Uterus (tissue), 4 donors: ENCODE results near the gene GSE1. TPM values are rescaled to one million over a fixed set of nuclear protein-coding genes. Genes with fewer than 3 reads are reported as not detected.

Experiments
- DNase-seq, 2 donors: peaks; one replicate each; pipeline ENCODE4 v3.0.0-alpha.2; 2019 to 2020
- H3K27ac ChIP-seq, 2 donors: fragments of 200-600 bp; sonication (generic); 1 replicate in 1 of 2; 2 replicates in 1 of 2; pipeline ENCODE4 v1.5.1; 2016 to 2018
- H3K27me3 ChIP-seq, 2 donors: fragments of 200-600 bp; sonication (generic); one replicate each; pipeline ENCODE4 v1.5.1; 2018 to 2019; ENCODE audit warnings: control low read depth in 1 of 2
- H3K36me3 ChIP-seq, 2 donors: fragments of 200-600 bp; sonication (generic); one replicate each; pipeline ENCODE4 v1.5.1; 2019; ENCODE audit warnings: control low read depth in 1 of 2
- H3K4me1 ChIP-seq, 2 donors: fragments of 200-600 bp; sonication (generic); one replicate each; pipeline ENCODE4 v1.5.1; 2018 to 2019; ENCODE audit warnings: control low read depth in 1 of 2
- H3K4me3 ChIP-seq, 2 donors: fragments of 200-600 bp; sonication (generic); 1 replicate in 1 of 2; 2 replicates in 1 of 2; pipeline ENCODE4 v1.5.1; 2018 to 2019; ENCODE audit warnings: mild to moderate bottlenecking in 1 of 2
- H3K9me3 ChIP-seq, 2 donors: fragments of 200-600 bp; sonication (generic); one replicate each; pipeline ENCODE4 v1.5.1; 2019; ENCODE audit warnings: control low read depth in 1 of 2
- POLR2A ChIP-seq, 2 donors: fragments of 450-650 bp; IDR thresholded peaks; one replicate each; pipeline ENCODE4 v1.6.1; 2016; ENCODE audit warnings: antibody characterized with exemption in 2 of 2, mild to moderate bottlenecking in 1 of 2, moderate library complexity in 1 of 2
- intact Hi-C: fragments of 100-400 bp; cut with DNase I; formaldehyde crosslinking; loops from one replicate; pipeline ENCODE4 v1.15.1; 2023; ENCODE audit warnings: low total_unique reads
- total RNA-seq, 4 donors: library from RNA; depleted of rRNA in 3 of 4; stranded (reverse); fragments of >200 nt in 3 of 4; gene quantifications; one replicate each; pipeline versions ENCODE4 v1.1.0 to v1.2.4, GENCODE V29; 2014 to 2023
- TF ChIP-seq, protein P1 (sequence below), 4 experiments: fragments of 200-600 bp in 2 of 4; fragments of 450-650 bp in 2 of 4; sonication (generic) in 2 of 4; IDR thresholded peaks; one replicate each; pipeline ENCODE4 v1.5.1; 2016 to 2019; ENCODE audit warnings: antibody characterized with exemption in 4 of 4, mild to moderate bottlenecking in 2 of 4, moderate library complexity in 1 of 4
- donor health status: DM: yes; HTN: yes; CAD: no.

GSE1 gene
- 100 to 1,000 TPM in 1 of 4 donors, 10 to 100 TPM in 3; 32.6 to 128 (median 73.9) TPM for total RNA-seq

DNA sequence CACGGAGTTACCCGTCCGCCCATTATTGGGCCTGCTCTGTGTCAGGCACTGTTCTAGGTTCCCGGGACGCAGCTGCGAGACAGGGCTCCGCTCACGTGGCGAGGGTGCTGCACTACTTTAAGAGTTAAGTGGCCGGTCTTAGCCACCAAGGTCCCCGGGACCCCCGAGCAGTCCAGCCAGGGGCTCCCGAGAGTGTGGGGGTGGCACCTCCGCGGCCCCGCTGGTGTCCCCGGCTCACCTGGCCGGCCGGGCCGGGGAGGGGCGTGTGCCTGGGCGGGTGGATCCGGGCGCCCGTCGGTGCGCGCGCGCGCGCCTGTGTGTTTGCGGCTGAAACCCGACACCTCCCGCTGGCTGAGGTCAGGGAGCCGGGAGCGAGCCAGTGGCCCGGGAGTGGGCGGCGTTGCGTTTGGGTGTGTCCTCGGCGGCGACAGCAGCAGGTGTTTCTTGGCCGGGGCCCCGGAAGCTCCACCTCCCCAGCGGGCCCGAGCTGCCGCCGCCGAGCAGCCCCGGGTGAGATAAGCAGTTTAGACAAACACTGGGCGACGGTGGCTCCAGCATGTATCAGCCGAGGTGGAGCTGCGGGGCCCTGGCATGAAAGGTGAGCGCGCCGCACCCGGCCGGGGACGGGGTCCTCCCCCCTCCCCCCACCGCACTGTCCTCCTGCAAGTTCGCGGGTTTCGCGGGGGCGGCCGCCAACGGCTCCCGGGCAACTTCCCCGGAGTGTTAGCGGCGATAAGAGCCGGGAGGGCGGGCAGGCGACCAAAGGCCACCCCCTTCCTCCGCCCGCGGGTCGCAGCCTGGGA lies at the start of gene GSE1:
Gene GSE1 (plus strand): TSS at position 522 of the 803 bp plus-strand sequence. CDS start 70 bp downstream, at position 592.
- peak; percentile 84 for DNase-seq
- Histone ChIP-seq H3K27me3 (no peaks in the 10 kb centered on the region), H3K4me1 (peaks cover 4 to 46% of the 10 kb centered on the region in 2 donors), H3K9me3 (no peaks in the 10 kb centered on the region), H3K27ac (peak within 1 kb of the TSS; percentile 64 to 80), H3K36me3 (no peaks in the 10 kb centered on the region), H3K4me3 (peak within 1 kb of the TSS; percentile 50 to 53)
- TF ChIP-seq POLR2A (IDR thresholded peaks at IDR 0.05): peak in 1 of 2 donors; percentile 50
- TF ChIP-seq, protein P1, sequence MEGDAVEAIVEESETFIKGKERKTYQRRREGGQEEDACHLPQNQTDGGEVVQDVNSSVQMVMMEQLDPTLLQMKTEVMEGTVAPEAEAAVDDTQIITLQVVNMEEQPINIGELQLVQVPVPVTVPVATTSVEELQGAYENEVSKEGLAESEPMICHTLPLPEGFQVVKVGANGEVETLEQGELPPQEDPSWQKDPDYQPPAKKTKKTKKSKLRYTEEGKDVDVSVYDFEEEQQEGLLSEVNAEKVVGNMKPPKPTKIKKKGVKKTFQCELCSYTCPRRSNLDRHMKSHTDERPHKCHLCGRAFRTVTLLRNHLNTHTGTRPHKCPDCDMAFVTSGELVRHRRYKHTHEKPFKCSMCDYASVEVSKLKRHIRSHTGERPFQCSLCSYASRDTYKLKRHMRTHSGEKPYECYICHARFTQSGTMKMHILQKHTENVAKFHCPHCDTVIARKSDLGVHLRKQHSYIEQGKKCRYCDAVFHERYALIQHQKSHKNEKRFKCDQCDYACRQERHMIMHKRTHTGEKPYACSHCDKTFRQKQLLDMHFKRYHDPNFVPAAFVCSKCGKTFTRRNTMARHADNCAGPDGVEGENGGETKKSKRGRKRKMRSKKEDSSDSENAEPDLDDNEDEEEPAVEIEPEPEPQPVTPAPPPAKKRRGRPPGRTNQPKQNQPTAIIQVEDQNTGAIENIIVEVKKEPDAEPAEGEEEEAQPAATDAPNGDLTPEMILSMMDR (IDR thresholded peaks at IDR 0.05): no peak
- intact Hi-C loops: loop anchor here (10.0 kb wide), 1 partner anchor 218 kb away; no protein-coding TSS in a partner anchor

DNA sequence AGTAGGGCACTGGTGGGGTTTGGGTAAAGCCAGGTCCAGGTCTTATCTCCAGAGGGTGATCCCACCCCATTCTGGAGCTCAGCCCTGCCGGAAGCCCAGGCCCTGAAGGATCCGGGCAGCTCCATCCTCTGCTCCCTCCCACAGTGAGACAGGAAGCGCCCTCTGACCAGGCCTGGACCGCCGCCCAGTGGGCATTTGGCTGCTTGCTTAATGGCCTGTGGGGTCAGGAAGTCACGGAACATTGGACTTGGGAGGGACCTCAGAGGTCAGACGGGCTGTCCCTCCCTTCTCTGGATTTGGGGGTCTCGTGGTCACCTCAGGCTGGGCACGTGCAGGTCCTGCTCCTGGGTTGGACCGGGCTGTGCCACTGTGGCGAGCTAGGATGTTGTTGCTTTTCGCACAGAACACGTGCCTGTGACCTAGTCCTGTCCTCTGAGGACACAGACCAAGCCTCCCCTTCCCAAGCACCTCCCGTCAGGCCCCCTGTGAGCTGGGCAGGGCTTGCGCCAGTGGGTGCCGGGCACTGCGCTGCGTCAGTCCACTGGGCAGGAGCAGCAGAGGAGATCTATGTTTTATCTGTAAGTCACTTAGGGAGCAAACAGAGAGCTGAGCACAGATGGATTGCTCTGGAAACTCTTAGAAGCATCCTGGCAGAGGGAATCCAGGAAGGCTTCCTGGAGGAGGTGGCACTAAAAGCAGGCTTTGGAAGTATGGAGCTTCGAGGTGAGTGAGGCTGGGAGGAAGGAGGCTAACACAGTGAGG lies 49.4 kb upstream of the GSE1 start:
- H3K27me3 ChIP-seq: no peaks in the 10 kb centered on the region
- intact Hi-C loops: no loop called here
- H3K36me3 ChIP-seq: no peaks in the 10 kb centered on the region
- H3K27ac ChIP-seq: peak overlapping the region; percentile 11 to 37
- H3K4me3 ChIP-seq: no peak overlapping the region
- no peaks in the 10 kb centered on the region for H3K9me3 ChIP-seq
- peak; percentile 53 to 72 for DNase-seq
- TF ChIP-seq, protein P1 (IDR thresholded peaks at IDR 0.05): peak in 2 of 4 experiments; percentile 8 to 12
- no peak for TF ChIP-seq POLR2A (IDR thresholded peaks at IDR 0.05)
- peaks cover 0 to 7% of the 10 kb centered on the region in 2 donors for H3K4me1 ChIP-seq

DNA sequence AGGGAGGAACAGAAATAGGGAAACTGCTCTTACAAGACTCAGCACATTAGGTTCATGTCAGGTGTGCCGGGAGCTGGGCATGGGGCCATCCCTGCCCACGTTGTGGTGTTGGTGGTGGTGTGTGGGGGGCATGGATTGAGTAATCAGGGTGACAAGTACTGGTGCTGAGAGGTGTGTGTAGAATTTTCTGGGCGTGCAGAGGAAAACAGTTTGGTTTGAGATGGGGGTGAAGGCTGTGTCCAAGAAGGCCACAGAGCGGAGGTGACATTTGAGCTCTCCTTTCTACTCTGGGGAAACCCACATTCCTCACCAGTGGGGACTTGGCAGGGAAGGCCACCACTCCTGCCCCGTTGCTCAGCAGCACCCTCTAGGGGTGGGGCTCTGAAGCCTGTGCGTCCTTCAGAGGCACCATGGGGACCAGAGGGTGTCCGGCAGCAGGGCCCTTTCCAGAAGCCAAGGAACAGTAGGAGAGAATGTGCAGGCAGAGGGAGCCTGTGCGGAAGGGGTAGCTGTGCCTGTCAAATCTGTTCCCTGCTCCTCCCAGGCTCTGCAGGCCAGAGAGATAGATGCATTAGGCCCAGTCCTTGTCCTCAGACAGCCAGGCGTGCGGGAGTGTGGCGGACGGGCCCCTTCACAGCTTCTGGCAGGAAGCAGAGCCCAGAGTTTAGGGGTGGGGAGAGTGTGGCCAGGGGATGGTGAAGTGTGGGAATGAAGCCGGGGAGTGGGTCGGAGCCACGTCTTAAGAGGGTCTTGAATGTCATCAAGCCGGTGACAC lies 48.7 kb upstream of the GSE1 start:
- Histone ChIP-seq H3K4me3 (no peak overlapping the region), H3K4me1 (peaks cover 0 to 7% of the 10 kb centered on the region in 2 donors), H3K27ac (no peak overlapping the region), H3K9me3 (no peaks in the 10 kb centered on the region), H3K36me3 (no peaks in the 10 kb centered on the region), H3K27me3 (no peaks in the 10 kb centered on the region)
- TF ChIP-seq POLR2A (IDR thresholded peaks at IDR 0.05): no peak
- TF ChIP-seq, protein P1 (IDR thresholded peaks at IDR 0.05): no peak
- DNase-seq: no peak
- intact Hi-C loops: no loop called here

DNA sequence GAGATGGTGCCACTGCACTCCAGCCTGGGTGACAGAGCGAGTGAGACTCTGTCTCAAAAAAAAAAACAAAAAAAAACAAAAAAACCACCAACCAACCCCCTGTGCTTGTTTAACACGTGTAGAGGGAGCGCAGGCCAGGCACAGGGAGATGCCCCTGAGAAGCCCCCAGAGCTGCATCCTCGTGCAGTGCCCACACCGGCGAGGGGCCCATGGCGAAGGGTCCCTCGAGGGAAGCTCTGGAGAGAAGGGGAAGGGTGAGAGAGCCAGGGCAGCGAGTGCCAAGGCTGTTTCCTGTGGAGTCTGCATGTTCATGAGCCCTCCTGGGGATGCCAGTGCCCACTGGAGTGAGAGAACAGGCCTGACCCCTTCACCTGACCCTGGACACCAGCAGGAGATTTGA lies 47.8 kb upstream of the GSE1 start:
- no peaks in the 10 kb centered on the region for H3K27me3 ChIP-seq

More for the DNA sequence above, 47.8 kb upstream of the GSE1 start:
- Histone ChIP-seq H3K4me1 (peaks cover 0 to 7% of the 10 kb centered on the region in 2 donors), H3K36me3 (no peaks in the 10 kb centered on the region), H3K4me3 (no peak overlapping the region), H3K27ac (no peak overlapping the region), H3K9me3 (no peaks in the 10 kb centered on the region)
- no peak for DNase-seq
- TF ChIP-seq, protein P1 (IDR thresholded peaks at IDR 0.05): no peak
- no peak for TF ChIP-seq POLR2A (IDR thresholded peaks at IDR 0.05)
- intact Hi-C loops: no loop called here
